Melanocyte of skin (primary cell): ENCODE measurements around the gene APBA2. TPM values are rescaled to one million over a fixed set of nuclear protein-coding genes. Genes with fewer than 3 reads are reported as not detected.

Source experiments
- total RNA-seq, 2 donors: library from RNA; depleted of rRNA; stranded (reverse); fragments of >200 nt; gene quantifications; 2 replicates each; pipeline ENCODE4 v1.2.3, GENCODE V29; 2012

The APBA2 gene
- 10 to 100 TPM; 24.3 to 31.3 TPM for total RNA-seq

GRCh38 chr15:28885630-28886430, at the start of gene APBA2:
TSS of gene APBA2 (plus strand) at chr15:28885974. CDS start at chr15:29053885, 167,911 bp downstream.

GRCh38 chr15:28848521-28848920, 37.3 kb upstream of the APBA2 start, which contains the start of gene GOLGA6L7:
TSS of gene GOLGA6L7 (minus strand) at chr15:28848644. CDS start at chr15:28848549, 95 bp downstream.

Other genes with a start within 250 kb of the APBA2 start
- gene GOLGA8M, start 173.6 kb upstream of the APBA2 start, total RNA-seq = not detected
- not detected for gene GOLGA6L7, start 37.3 kb upstream of the APBA2 start, total RNA-seq